Measurements from ENCODE around the gene IQGAP2. TPM values are rescaled to one million over a fixed set of nuclear protein-coding genes. Genes with fewer than 3 reads are reported as not detected.
"Not testable (repeated sequence)": the region's sequence is repeated elsewhere in the genome, so short reads cannot be mapped to it uniquely, and the experiment has no call there.

Gene IQGAP2
- total RNA-seq, 1 donor from 2014 or later = 43.5 TPM

DNA sequence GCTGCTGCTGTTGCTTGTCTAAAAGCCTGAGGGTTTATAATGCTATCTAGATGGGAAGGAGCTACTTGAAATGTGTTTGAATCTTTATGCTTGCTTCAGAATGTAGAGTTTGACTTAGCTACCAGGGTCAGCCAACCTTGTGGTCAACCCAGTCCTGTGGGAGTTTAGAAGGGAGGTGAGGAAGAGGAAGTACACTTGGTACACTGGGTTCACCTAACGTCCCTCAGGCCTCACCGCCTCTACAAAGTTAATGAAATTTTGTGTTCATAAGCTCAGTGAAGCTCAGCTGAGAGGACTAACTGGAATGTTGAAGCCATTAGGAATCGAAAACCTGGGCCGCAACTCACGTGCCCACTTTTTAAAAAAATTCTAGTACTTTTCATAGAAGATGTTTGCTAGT, 10.7 kb downstream of the IQGAP2 start:
- no peak for DNase-seq

DNA sequence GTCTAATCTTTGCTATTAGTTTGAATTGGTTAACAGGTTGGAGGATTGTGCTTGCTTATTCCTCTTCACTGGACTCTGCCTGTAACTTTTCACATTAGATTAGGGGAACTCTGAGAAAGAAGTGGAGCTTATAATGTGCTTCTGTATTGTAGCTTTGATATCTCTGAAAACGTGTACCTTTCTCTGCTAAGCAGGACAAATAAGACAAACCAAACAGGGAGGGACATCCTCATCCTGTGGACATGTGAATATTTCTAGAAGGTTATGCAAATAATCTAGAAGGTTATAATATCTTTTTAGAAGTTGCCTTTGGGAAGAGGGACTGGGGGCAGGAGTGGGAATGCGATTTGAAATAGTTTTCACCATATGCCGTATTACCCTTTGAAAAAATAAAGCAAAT, 11.7 kb downstream of the IQGAP2 start:
- no peak for DNase-seq

DNA sequence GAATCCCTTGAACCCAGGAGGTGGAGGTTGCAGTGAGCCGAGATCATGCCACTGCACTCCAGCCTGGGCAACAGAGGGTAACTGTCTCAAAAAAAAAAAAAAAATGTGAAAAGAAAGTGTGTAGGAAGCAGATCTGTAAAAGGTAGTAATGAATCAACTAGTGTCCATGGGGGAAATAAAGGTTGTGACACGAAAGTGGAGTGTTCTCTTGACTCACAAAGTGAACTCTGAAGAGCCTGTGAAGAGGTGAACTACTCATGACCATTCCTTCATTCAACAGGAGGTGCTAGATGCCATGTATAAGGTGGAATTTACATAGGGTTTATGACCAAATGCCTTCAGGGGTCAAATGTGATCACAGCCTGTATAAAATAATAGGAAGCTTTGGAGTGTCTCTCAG, 12.8 kb downstream of the IQGAP2 start:
- DNase-seq = no peak

DNA sequence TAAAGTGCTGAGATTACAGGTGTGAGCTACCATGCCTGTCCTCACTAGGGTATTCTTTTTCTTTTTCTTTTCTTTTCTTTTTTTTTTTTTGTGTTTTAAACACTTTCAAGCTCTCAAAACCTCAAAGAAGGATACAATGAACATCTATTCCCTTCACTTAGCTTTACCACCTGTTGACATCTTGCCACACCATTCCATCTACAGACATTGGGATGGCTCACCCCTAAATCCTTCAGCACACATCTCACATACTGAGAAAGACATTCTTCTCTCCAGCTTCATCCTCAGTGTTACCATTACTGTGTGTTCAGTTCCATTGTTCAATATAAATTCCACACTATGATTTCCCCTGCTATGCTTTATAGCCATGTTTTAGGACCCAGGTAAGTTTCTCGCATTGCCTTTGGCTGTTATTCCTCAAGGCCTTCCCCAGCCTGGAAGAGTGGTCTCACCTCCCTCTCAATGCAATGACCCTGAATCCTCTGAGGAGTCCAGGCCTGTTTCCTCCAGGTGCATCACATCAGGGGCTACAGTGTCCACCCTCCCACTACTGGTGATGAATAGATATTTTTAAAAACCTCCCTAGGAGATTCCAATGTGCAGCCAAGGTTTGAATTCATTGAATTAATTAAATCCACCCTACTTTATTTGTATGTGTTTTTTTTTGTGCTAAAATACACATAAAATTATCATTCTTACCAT, 16.7 kb downstream of the IQGAP2 start:
- DNase-seq = no peak

DNA sequence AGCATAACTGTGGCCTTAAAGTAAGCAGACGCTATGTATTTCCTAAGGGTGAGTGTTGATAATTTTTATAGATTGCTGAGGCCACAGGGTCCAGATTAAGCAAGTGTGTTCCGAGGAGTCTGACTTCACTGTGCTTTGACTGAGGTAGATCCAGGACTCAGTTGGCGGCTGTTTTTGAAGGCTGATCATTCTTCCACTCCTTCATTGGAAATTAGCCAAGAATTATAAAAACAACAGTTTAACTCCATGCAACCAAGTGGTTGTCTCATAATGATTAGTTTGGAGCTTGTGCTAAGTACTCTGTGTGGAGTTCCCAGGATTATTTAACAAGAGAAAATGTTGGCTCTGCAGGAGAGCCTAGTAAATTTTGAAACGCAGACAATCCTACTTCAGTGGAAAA, 19.1 kb downstream of the IQGAP2 start:
- no peak for DNase-seq

DNA sequence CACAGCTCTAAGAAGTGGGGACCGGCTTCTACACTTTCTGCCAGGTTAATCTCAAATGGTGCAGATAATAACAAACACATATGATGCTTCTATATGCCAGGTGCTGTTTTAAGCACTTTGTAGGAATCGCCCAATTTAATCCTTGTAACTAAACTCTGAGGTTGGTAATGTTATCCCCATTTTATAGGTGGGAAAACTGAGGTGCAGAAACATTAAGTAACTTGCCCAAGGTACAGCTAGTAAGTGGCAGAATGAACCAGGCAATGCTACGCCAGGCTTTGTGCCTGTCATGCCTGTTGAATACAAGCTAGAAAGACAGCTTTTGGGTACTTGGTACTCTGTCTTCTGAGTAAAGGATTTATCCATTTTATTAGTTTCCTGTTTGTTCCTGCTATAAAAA, 19.7 kb downstream of the IQGAP2 start:
- DNase-seq = no peak

DNA sequence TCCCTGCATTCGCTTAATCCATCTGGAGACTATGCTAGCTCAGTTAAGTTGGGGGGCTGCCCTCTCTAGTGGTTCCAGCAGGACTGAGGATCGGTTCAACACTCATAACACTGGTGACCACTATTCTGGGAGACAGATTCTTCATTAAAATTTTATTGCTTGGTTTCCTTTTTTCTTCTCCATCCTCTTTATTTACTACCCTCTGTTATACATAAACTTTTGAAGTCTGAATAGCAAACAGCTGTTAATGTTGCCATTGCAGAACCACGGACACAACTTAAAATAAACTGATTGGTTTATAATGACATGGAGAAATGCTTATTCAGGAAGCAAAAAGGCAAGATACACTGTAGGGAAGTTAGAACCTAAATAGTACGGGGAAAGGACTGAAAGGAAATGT, 22.1 kb downstream of the IQGAP2 start:
- no peak for DNase-seq

DNA sequence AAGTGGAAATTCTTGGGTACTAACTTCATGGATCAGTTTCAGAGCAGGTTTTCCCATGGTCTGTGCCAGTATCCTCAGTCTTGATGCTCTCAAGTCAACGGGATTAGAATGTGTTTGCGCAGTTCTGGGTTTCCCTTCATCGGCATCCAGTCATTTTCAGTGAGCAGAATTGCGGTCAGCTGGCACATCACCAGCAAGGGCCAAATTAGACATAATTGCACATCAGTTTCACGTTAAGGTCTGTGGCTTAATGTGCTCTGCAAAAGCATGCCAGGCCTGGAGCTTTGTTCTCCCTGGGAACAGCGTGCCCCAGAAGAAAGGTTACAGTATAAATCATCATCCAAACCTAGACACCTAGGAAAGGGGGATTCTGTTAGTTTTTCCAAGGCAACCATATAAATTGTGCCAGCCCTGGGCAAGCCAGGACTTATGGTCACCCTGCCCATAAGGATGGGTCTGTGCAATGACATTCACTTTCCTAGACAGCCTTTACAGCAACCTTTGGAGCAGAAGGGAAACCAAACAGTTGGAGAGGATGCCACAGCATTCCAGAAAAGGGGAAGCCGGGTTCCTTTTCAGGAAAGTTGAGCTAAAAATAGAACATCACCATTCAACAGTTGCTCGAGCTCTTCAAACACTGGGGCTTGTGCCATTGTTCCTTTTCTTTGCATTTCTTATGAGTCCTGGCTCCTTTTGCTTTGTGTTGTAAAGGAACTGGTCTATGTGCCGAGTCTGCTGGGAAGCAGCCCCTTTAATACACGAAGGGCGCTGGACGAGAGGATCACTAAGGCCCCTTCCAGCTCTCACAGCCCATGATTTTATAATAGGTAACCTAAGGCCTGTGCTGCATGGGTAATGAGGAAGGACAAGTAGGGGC, 23.1 kb downstream of the IQGAP2 start:
- no peak for DNase-seq

DNA sequence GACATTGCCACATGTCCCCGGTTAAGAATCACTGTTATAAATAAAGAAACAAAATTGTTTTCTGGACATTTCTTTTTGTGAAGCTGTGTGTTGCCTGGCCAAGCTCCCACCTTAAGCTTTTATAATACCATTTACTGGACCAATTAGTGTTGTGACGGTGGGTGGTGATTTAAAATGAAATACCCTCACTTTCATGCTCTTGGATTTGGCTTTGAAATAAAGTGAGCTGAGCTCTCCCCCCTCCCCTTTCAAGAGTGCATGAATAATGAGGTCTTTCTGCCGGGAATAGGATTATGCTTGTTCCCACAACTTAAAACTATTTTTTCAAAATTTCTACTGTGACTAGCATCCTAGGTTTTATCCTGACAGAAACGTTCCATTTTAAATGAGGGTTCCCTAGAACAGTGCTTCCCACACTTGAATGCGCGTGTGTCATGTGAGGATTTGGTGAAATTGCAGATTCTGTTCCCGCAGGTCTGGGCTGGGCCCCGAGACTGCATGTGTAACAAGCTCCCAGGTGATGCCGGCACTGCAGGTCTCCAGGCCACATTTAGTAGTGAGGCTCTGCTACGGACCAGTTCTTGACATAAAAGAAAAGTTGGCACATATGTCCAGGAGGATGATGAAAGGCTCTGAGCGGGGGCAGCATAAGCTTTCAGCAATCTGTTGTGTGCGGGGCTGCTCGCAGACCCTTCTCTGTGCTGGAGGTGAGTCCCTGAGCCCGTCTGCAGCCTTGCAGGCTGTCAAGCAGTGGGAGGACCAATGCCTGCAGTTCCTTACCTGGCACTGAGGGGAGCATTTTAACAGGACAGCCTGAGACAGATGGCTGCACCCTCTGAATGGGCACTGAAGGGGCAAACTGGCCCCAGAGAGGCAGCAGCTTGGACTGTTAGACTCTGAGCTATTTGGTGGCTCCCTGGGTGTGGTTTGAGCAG, 24.4 kb downstream of the IQGAP2 start:
- DNase-seq = no peak

DNA sequence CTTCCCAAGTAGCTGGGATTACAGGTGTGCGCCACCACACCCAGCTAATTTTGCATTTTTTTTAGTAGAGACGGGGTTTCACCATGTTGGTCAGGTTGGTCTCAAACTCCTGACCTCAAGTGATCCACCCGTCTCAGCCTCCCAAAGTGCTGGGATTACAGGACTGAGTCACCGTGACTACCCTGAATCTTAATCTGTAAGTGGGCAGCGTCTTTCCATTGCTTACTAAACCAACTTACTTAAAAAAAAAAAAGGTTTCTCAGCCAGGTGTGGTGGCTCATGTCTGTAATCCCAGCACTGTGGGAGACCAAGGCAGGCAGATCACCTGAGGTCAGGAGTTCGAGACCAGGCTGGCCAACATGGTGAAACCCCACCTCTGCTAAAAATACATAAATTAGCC, 25.5 kb downstream of the IQGAP2 start:
- not testable (repeated sequence) for DNase-seq

DNA sequence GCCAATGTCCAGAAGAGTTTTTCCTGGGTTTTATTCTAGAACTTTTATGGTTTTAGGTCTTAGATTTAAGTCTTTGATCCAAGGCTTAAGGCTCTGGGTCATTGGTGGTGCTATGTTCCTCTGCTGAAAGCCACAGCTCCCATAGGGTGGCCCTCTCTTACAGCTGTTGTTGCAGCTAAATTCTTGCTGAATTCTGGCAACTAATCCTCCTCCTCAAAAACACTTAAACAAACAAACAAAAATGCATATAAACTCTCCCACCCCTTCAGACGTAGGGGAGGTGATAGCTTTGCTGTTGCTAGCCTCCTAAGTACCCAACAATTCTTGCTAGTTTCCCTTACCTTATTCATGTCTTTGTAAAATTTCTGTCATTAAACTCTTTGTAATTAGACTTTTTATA, 30.2 kb downstream of the IQGAP2 start:
- DNase-seq = no peak

DNA sequence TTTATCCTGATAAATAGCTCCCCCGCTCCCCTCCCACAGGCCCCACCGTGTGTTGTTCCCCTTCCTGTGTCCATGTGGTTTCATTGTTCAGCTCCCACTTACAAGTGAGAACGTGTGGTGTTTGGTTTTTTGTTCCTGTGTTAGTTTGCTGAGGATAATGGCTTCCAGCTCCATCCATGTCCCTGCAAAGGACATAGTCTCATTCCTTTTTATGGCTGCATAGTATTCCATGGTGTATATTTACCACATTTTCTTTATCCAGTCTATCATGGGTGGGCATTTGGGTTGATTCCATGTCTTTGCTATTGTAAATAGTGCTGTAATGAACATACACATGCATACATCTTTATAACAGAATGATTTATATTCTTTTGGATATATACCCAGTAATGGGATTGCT, 34.4 kb downstream of the IQGAP2 start:
- DNase-seq = not testable (repeated sequence)

DNA sequence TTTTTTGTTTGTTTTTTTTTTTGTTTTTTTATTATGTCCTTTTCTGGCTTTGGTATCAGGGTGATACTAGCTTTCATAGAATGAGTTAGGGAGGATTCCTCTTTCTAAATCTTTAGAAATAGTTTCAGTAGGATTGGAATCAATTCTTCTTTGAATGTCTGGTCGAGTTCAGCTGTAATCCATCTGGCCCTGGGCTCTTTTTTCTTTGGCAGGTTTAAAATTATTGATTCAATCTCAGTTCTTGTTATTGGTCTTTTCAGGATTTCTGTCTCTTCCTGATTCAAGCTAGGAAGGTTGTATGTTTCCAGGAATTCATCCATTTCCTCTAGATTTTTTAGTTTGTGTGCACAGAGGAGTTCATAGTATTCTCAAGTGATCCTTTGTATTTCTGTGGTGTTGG, 34.9 kb downstream of the IQGAP2 start:
- DNase-seq = no peak

DNA sequence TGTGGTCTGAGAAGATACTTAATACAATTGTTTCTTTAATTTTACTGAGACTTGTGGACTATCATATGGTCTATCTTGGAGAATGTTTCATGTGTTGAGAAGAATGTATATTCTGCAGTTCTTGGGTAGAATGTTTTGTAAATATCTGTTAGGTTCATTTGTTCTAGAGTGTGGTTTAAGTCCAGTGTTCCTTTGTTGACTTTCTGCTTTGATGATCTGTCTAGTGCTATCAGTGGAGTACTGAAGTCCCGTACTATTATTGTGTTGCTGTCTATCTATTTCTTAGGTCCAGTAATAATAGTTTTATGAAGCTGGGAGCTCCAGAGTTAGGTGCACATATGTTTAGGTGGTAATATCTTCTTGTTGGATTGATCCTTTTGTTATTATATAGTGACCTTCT, 36.1 kb downstream of the IQGAP2 start:
- no peak for DNase-seq

DNA sequence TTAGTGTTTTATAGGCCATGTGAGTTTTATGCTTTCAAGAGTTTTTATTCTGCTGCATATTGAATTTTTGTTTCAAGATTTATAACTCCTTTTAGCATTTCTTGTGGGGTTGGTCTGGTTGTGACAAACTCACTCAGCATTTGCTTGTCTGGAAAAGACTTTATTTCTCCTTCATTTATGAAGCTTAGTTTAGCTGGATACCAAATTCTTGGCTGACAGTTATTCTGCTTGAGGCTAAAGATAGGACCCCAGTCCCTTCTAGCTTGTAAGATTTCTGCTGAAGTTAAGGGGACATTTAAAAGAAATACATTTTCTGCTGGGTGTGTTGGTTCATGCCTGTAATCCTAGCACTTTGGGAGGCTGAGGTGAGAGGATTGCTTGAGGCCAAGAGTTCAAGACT, 36.8 kb downstream of the IQGAP2 start:
- no peak for DNase-seq

DNA sequence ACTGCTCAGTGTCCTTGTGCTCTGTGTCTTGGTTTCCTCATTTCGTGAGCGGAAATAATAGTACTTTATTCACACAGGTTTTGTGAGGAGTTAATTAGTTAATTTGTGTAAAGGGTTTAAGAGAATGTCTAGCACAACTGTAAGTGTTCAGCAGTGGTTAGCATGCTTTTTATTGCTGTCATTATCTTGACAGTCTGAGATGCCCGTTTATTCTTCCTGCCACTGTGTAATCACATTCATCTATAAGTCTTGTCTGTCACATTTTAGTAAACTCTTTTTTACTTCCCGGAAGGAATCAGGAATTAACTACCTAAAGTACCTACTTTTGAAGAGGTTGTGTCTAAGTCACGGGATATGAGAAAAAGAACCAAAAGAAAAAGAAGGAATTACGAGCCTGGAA, 38.0 kb downstream of the IQGAP2 start:
- DNase-seq = no peak

DNA sequence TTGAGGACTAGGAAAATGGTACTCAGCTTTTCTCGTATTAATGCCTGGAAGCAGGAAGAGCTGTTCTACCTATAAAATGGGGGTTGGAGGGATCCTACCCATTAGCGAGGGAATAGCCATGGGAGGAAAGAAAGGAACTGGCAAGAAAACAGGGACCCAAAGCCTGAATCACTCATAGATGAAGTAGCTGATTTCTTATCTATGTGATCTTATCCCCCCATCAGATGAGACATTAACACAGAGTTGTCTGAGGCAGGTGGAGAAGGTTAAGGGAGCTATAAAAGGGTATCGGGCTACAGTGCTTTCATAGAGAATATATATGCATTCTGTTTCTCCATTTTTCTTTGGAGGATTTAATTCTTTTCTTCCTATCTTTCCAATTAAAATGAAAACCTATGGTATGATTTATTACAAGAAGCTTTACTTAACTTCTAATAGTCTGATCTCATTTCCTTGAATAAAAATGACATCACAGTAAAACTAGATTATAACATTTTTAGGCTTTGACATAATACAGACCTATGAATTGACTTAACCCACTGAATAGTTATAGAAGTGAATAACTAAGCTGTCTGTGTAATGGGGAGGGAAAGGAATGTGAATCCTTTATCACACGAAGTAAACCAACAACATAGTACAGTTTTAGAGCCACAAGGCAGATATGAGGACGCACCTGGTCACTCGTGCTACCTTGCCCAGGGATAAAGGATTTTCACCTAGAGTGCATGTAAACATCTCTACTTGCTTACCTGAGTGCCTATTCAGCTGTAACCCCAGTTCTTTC, 39.0 kb downstream of the IQGAP2 start:
- DNase-seq = no peak

DNA sequence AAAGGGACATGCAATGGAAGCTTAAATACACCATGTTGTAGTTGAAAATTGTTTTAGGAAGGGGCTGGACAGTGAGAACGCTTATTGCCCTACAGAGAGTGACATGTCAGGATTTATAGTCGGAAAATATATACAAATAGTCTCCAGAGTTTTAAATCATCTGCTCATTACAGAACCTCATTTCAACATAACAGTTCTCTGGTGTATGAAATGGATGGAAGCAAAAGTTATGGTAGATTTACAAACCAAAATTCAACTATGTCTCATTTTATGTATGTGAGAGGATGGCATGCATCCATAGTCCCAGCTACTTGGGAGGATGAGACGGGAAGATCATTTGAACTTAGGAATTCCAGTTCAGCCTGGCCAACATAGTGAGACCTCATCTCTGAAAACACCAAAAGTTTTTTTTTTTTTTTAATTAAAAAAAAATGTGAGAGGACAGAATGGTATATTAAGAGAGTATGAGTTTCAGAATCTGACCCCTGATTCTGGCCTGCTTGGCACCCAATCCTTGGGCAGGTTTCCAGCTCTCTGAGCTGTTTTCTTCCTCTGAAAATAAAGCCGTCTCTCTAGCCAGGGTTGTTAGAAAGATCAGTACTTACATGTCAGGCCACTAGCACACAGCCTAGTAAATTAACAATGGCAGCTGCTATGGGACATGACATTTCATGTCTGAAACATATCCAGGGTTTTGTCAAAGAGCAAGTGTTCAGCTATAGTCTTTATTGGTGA, 40.1 kb downstream of the IQGAP2 start:
- DNase-seq = no peak

DNA sequence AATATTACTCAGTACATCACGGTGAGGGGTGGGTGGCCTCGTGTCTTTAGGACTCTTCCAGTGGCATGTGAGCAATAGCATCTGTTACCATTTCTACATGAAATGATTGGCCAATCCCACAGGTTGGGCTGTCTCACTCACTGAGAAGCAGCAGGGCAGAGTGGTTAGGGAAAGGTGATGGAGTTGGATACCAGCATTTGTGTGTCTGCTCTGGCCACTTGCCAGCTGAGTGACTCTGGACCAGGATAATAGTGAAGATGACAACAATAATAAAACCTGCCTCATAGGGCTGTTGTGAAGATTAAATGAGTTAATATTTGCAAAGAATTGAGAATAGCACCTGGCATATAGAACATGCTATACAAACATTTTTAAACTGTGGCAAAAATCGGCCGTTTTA, 42.0 kb downstream of the IQGAP2 start:
- no peak for DNase-seq

DNA sequence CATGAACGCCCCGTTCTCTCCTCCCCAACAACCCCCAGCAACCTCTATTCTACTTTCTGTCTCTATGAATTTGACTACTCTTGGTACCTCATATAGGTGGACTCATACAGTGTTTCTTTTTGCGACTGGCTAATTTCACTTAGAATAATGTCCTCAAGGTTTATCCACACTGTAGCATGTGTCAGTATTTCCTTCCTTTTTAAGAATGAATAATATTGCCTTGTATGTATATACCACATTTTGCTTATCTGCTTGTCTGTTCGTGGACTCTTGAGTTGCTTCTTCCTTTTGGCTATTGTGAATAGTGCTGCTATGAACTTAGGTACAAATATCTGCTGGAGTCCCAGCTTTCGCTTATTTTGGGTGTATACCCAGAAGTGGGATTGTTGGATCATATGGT, 42.7 kb downstream of the IQGAP2 start:
- no peak for DNase-seq

DNA sequence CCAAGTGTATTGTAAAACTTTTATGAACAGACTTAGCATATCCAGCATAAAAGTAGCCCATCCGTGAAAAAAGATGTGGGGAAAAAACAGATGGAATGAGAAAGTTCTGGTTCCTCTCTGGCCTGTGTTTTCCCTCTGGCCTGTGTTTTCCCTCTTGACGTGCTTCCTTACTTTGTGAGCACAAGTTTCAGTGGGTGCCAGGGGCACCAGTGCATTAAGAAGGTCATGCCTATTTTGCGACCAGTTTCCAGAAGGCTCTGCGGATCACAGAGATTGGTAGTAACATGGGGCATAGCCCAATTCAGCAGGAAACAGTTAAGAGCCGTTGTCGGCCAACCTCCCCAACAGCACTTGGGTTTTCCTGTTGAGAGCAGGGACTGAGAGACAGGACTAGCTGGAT, 43.7 kb downstream of the IQGAP2 start:
- no peak for DNase-seq
